KMS-11 (cell line): ENCODE results near the gene FAM53C.
"Not testable (repeated sequence)": the region's sequence is repeated elsewhere in the genome, so short reads cannot be mapped to it uniquely, and the experiment has no call there.

Experiments used
- H2AFZ ChIP-seq: fragments of 200-600 bp; sonication (generic); 2 replicates; pipeline ENCODE4 v1.6.1; 2016; ENCODE audit warnings: antibody characterized with exemption, mixed run types, low read depth
- H3K27ac ChIP-seq: fragments of 200-600 bp; sonication (generic); 2 replicates; pipeline ENCODE4 v1.6.1; 2016; ENCODE audit warnings: mild to moderate bottlenecking, mixed run types
- H3K27me3 ChIP-seq: fragments of 200-600 bp; sonication (generic); 2 replicates; pipeline ENCODE4 v1.6.1; 2017; ENCODE audit warnings: mild to moderate bottlenecking, low read depth, mixed run types, moderate library complexity; ENCODE audit not compliant: insufficient read depth
- H3K36me3 ChIP-seq: fragments of 200-600 bp; sonication (generic); 2 replicates; pipeline ENCODE4 v1.6.1; 2017; ENCODE audit warnings: mild to moderate bottlenecking, mixed run types; ENCODE audit not compliant: insufficient read depth
- H3K4me1 ChIP-seq: fragments of 200-600 bp; sonication (generic); 2 replicates; pipeline ENCODE4 v1.6.1; 2016; ENCODE audit warnings: mild to moderate bottlenecking, low read depth, mixed run types; ENCODE audit not compliant: poor library complexity, severe bottlenecking
- H3K4me2 ChIP-seq: fragments of 200-600 bp; sonication (generic); 2 replicates; pipeline ENCODE4 v1.7.0; 2016; ENCODE audit warnings: mild to moderate bottlenecking, mixed run types
- H3K4me3 ChIP-seq: fragments of 200-600 bp; sonication (generic); IDR thresholded peaks from 2 replicates; pipeline ENCODE4 v1.6.1; 2017; ENCODE audit warnings: low read depth, low read length, mixed read lengths; ENCODE audit not compliant: insufficient read depth
- H3K79me2 ChIP-seq: fragments of 200-600 bp; sonication (generic); 2 replicates; pipeline ENCODE4 v1.6.1; 2016; ENCODE audit warnings: low read depth, mixed run types; ENCODE audit not compliant: insufficient read depth
- H3K9ac ChIP-seq: fragments of 200-600 bp; sonication (generic); 2 replicates; pipeline ENCODE4 v1.6.1; 2016; ENCODE audit warnings: mild to moderate bottlenecking, mixed run types
- H4K20me1 ChIP-seq: fragments of 200-600 bp; sonication (generic); 2 replicates; pipeline ENCODE4 v1.6.1; 2016; ENCODE audit warnings: mild to moderate bottlenecking, mixed run types; ENCODE audit not compliant: insufficient read depth
- TF ChIP-seq, protein P1 (sequence below): fragments of 200-600 bp; sonication (generic); conservative IDR thresholded peaks from 2 replicates; pipeline ENCODE4 v1.6.1; 2017; ENCODE audit warnings: low read depth, mild to moderate bottlenecking, antibody characterized with exemption, low read length, moderate library complexity, mixed read lengths

The FAM53C gene

DNA sequence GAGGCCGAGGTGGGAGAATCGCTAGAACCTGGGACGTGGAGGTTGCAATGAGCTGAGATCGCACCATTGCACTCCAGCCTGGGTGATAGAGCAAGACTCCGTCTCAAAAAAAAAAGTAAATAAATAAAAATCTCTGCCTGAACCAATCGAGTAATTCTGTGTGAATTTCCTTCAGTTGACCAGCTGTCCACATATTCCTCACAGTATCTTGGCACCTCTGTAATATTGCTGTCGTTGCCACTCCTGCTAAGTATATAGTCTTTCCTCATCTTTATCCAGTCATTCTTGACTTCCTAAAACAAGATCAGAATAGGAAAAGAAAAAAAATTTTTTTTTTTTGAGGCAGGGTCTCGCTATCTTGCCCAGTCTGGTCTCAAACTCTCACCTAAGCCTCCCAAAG lies 44.3 kb downstream of the FAM53C start:
- peaks cover 8% of the 10 kb centered on the region; the same call in 1 of the 2 replicates for H3K36me3 ChIP-seq
- H2AFZ ChIP-seq = no peak overlapping the region
- no peaks in the 10 kb centered on the region for H3K79me2 ChIP-seq
- H3K4me2 ChIP-seq = no peak overlapping the region
- no peaks in the 10 kb centered on the region for H3K4me1 ChIP-seq
- TF ChIP-seq, protein P1, sequence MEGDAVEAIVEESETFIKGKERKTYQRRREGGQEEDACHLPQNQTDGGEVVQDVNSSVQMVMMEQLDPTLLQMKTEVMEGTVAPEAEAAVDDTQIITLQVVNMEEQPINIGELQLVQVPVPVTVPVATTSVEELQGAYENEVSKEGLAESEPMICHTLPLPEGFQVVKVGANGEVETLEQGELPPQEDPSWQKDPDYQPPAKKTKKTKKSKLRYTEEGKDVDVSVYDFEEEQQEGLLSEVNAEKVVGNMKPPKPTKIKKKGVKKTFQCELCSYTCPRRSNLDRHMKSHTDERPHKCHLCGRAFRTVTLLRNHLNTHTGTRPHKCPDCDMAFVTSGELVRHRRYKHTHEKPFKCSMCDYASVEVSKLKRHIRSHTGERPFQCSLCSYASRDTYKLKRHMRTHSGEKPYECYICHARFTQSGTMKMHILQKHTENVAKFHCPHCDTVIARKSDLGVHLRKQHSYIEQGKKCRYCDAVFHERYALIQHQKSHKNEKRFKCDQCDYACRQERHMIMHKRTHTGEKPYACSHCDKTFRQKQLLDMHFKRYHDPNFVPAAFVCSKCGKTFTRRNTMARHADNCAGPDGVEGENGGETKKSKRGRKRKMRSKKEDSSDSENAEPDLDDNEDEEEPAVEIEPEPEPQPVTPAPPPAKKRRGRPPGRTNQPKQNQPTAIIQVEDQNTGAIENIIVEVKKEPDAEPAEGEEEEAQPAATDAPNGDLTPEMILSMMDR = no peak
- no peak overlapping the region for H3K27ac ChIP-seq
- no peaks in the 10 kb centered on the region; the same call in 1 of the 2 replicates for H4K20me1 ChIP-seq
- no peaks in the 10 kb centered on the region for H3K27me3 ChIP-seq
- H3K9ac ChIP-seq = no peak overlapping the region
- H3K4me3 ChIP-seq = no peak overlapping the region

DNA sequence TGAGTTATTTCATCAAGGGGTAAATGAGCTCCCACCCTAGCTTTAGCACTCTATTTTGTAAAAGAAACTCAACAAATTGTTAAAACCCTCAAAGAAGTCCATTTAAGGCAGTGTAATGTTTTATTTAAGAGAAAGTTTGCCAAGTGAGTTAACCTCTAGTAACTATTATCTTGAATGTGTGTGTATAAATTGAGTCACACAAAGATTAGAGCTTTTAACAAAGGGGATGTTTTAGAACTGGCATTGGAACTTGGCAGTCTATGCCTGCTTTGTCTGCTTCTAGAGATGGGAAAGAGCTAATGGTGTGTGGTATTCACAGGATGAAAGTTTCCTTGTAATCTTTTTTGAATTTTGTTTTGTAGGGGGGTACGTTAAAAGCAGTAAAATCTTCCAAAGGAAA lies 47.6 kb downstream of the FAM53C start:
- no peak overlapping the region for H3K27ac ChIP-seq
- no peaks in the 10 kb centered on the region for H3K36me3 ChIP-seq
- H3K79me2 ChIP-seq = no peaks in the 10 kb centered on the region
- TF ChIP-seq, protein P1 = no peak
- no peaks in the 10 kb centered on the region; the same call in 1 of the 2 replicates for H4K20me1 ChIP-seq
- H3K27me3 ChIP-seq = no peaks in the 10 kb centered on the region
- no peak overlapping the region for H3K4me2 ChIP-seq
- no peaks in the 10 kb centered on the region for H3K4me1 ChIP-seq
- no peak overlapping the region for H2AFZ ChIP-seq
- no peak overlapping the region for H3K9ac ChIP-seq
- no peak overlapping the region for H3K4me3 ChIP-seq

DNA sequence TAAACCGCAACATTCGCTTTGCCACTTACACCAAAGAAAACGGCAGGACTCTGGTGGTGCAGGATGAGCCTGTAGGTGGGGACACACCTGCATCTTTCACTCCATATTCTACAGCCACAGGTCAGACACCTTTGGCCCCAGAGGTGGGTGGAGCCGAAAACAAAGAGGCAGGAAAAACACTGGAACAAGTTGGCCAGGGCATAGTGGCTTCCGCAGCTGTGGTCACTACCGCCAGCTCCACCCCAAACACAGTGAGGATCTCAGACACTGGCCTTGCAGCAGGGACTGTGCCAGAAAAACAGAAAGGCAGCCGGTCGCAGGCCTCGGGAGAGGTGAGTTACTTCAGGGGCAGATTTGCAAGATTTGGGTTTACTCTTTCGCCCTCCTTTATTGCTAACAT lies 48.2 kb downstream of the FAM53C start:
- no peaks in the 10 kb centered on the region for H3K79me2 ChIP-seq
- no peak overlapping the region for H2AFZ ChIP-seq
- no peak overlapping the region for H3K27ac ChIP-seq
- no peaks in the 10 kb centered on the region for H3K27me3 ChIP-seq
- H3K4me3 ChIP-seq = no peak overlapping the region
- TF ChIP-seq, protein P1 = no peak
- H3K36me3 ChIP-seq = no peaks in the 10 kb centered on the region
- no peak overlapping the region for H3K4me2 ChIP-seq
- no peaks in the 10 kb centered on the region; the same call in 1 of the 2 replicates for H4K20me1 ChIP-seq
- no peaks in the 10 kb centered on the region for H3K4me1 ChIP-seq
- H3K9ac ChIP-seq = no peak overlapping the region

DNA sequence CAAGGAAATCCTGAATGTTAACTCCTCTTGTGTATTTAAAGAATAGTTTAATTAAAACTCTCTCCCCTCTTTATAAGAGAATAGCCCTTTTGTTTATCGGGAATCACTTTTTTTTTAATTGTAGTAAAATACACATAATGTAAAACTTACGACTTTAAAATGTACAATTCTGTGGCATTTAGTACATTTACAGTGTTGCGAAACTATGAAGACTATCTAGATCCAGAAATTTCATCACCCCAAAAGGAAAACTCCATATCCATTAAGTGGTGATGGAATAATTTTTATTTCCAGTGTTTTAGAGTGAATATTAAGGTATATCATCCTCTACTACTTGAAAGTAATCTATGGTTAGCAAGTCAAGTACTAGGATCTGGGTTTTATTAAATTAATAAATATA lies 51.3 kb downstream of the FAM53C start:
- TF ChIP-seq, protein P1 = no peak
- H3K4me1 ChIP-seq = no peaks in the 10 kb centered on the region
- H2AFZ ChIP-seq = no peak overlapping the region
- no peak overlapping the region for H3K27ac ChIP-seq
- H3K79me2 ChIP-seq = no peaks in the 10 kb centered on the region
- H3K9ac ChIP-seq = no peak overlapping the region
- no peaks in the 10 kb centered on the region for H4K20me1 ChIP-seq
- no peaks in the 10 kb centered on the region for H3K27me3 ChIP-seq
- peaks cover 5% of the 10 kb centered on the region; the same call in 1 of the 2 replicates for H3K36me3 ChIP-seq
- H3K4me3 ChIP-seq = no peak overlapping the region
- H3K4me2 ChIP-seq = no peak overlapping the region

DNA sequence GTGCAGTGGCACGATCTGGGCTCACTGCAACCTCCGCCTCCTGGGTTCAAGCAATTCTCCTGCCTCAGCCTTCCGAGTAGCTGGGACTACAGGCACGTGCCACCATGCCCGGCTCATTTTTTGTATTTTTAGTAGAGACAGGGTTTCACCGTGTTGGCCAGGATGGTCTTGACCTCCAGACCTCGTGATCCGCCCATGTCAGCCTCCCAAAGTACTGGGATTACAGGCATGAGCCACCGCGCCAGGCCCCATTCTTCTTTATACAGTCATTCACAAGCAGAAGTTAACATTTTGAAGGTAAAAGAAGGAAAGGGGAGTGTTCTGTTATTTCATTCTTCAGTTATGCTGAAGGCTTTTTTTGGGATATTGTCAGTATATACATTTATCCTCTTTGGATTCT lies 51.8 kb downstream of the FAM53C start:
- not testable (repeated sequence) for H3K4me3 ChIP-seq, H4K20me1 ChIP-seq, H3K4me2 ChIP-seq, H2AFZ ChIP-seq, H3K27me3 ChIP-seq, H3K36me3 ChIP-seq, H3K4me1 ChIP-seq, H3K79me2 ChIP-seq, H3K9ac ChIP-seq, H3K27ac ChIP-seq
